Caco-2 (cell line): Measurements from ENCODE around the gene GPR173. TPM values are rescaled to one million over a fixed set of nuclear protein-coding genes. Genes with fewer than 3 reads are reported as not detected.

Source experiments
- BruUV-seq: library from RNA; stranded (reverse); fragments of 400-500 nt; replicated peaks from 2 replicates; lab custom pipeline; 2021; lab: Mats Ljungman, UMichigan
- CTCF ChIA-PET: fragments of 300-600 bp; sonication (Branson Sonifier 250); formaldehyde crosslinking; loops from one replicate; lab custom pipeline; 2022; ENCODE audit warnings: antibody characterized with exemption; lab: Charles Lee
- POLR2A ChIA-PET: fragments of 300-600 bp; sonication (Branson Sonifier 250); formaldehyde crosslinking; loops from one replicate; lab custom pipeline; 2022; ENCODE audit warnings: antibody characterized with exemption; lab: Charles Lee
- DNase-seq, 2 experiments: peaks; one replicate each; pipeline versions ENCODE4 v3.0.0 to v3.0.0-alpha.2; 2020 to 2022
- H3K27me3 ChIP-seq: replicated peaks from 2 replicates; pipeline ENCODE4 v1.6.0; 2011; ENCODE audit warnings: low read length; ENCODE audit not compliant: control insufficient read depth, insufficient read depth
- H3K36me3 ChIP-seq: 2 replicates; pipeline ENCODE4 v1.5.1; 2011; ENCODE audit warnings: low read length; ENCODE audit not compliant: control insufficient read depth, insufficient read depth
- H3K4me1 ChIP-seq: fragments of 250-450 bp; sonication (Bioruptor Pico); 2 replicates; pipeline ENCODE4 v1.5.1; 2020; ENCODE audit warnings: mild to moderate bottlenecking
- H3K4me3 ChIP-seq: 2 replicates; pipeline ENCODE4 v1.5.1; 2011; ENCODE audit warnings: low read depth, mild to moderate bottlenecking, control low read depth, low read length
- H3K9me3 ChIP-seq: fragments of 250-450 bp; sonication (Bioruptor Pico); 2 replicates; pipeline ENCODE4 v1.5.1; 2020; ENCODE audit warnings: mild to moderate bottlenecking, moderate library complexity
- H3K27ac Mint-ChIP-seq: one replicate; pipeline ENCODE4 v1.8.0; 2022; ENCODE audit warnings: mixed read lengths; ENCODE audit not compliant: unreplicated experiment
- H3K27me3 Mint-ChIP-seq: one replicate; pipeline ENCODE4 v1.8.0; 2022; ENCODE audit warnings: mixed read lengths; ENCODE audit not compliant: insufficient read depth, unreplicated experiment
- H3K36me3 Mint-ChIP-seq: one replicate; pipeline ENCODE4 v1.8.0; 2022; ENCODE audit warnings: mild to moderate bottlenecking, mixed read lengths; ENCODE audit not compliant: insufficient read depth, unreplicated experiment
- H3K4me1 Mint-ChIP-seq: one replicate; pipeline ENCODE4 v1.8.0; 2022; ENCODE audit warnings: low read depth, mixed read lengths; ENCODE audit not compliant: unreplicated experiment
- H3K4me3 Mint-ChIP-seq: one replicate; pipeline ENCODE4 v1.8.0; 2022; ENCODE audit warnings: mild to moderate bottlenecking, moderate library complexity, mixed read lengths; ENCODE audit not compliant: unreplicated experiment
- H3K9me3 Mint-ChIP-seq: one replicate; pipeline ENCODE4 v1.8.0; 2022; ENCODE audit warnings: mixed read lengths; ENCODE audit not compliant: unreplicated experiment
- intact Hi-C: fragments of 100-400 bp; cut with micrococcal nuclease; formaldehyde crosslinking; loops from one replicate; pipeline ENCODE4 v1.10.0; 2022; ENCODE audit not compliant: unreplicated experiment
- total RNA-seq: library from RNA; stranded (reverse); gene quantifications from 2 replicates; pipeline ENCODE4 v1.2.3, GENCODE V29; 2022
- TF ChIP-seq, protein P1 (sequence below), 2 experiments: fragments of 200-600 bp in 1 of 2; IDR thresholded peaks; 1 replicate in 1 of 2; 2 replicates in 1 of 2; pipeline versions ENCODE4 v1.5.1 to v1.8.0; 2011 to 2022; ENCODE audit warnings: antibody characterized with exemption in 1 of 2, control low read depth in 1 of 2, inconsistent platforms in 1 of 2, low read depth in 1 of 2, low read length in 1 of 2, mild to moderate bottlenecking in 1 of 2, moderate library complexity in 1 of 2; ENCODE audit not compliant: insufficient read depth in 1 of 2, severe bottlenecking in 1 of 2, unreplicated experiment in 1 of 2

GPR173 gene
- total RNA-seq, 1 experiment from 2014 or later, result 0.18 TPM

GRCh38 chrX:53028678-53029077 lies 19.9 kb upstream of the GPR173 start:
- no peaks in the 10 kb centered on the region for H3K4me1 Mint-ChIP-seq
- H3K4me3 Mint-ChIP-seq, result no peak overlapping the region
- ChIA-PET POLR2A (no interaction called here), CTCF (no interaction called here)
- H3K4me1 ChIP-seq, result no peaks in the 10 kb centered on the region
- TF ChIP-seq, protein P1, sequence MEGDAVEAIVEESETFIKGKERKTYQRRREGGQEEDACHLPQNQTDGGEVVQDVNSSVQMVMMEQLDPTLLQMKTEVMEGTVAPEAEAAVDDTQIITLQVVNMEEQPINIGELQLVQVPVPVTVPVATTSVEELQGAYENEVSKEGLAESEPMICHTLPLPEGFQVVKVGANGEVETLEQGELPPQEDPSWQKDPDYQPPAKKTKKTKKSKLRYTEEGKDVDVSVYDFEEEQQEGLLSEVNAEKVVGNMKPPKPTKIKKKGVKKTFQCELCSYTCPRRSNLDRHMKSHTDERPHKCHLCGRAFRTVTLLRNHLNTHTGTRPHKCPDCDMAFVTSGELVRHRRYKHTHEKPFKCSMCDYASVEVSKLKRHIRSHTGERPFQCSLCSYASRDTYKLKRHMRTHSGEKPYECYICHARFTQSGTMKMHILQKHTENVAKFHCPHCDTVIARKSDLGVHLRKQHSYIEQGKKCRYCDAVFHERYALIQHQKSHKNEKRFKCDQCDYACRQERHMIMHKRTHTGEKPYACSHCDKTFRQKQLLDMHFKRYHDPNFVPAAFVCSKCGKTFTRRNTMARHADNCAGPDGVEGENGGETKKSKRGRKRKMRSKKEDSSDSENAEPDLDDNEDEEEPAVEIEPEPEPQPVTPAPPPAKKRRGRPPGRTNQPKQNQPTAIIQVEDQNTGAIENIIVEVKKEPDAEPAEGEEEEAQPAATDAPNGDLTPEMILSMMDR (IDR thresholded peaks at IDR 0.05; ENCODE audit: insufficient read depth in 1 of 2, low read depth in 1 of 2, low read length in 1 of 2, severe bottlenecking in 1 of 2, unreplicated experiment in 1 of 2), result no peak
- DNase-seq, result no peak
- BruUV-seq, result no TSS peak
- H3K36me3 ChIP-seq, result no peaks in the 10 kb centered on the region
- H3K4me3 ChIP-seq, result no peak overlapping the region
- no peaks in the 10 kb centered on the region for H3K9me3 ChIP-seq
- intact Hi-C loops, result no loop called here
- H3K27me3 ChIP-seq, result no peaks in the 10 kb centered on the region
- no peak overlapping the region for H3K27ac Mint-ChIP-seq
- H3K27me3 Mint-ChIP-seq, result no peaks in the 10 kb centered on the region
- no peaks in the 10 kb centered on the region for H3K9me3 Mint-ChIP-seq
- H3K36me3 Mint-ChIP-seq, result no peaks in the 10 kb centered on the region

DNA sequence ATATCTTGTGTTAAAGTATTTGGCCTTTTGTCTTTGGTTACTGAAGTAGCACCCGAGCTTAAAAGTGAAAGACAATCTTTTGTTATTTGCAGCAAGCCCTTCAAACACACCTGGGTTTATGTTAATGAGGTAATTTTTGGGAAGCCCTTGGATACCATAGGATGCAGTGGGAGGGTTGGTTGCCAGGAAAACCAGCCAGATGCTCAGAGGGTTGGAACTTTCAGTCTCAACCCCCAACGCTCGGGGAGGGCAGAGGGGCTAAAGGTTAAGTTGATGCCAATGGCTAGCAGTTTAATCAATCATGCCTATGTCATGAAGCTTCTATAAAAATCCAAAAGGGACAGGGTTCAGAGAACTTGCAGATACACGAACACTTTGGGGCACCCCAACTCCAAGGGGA lies 17.2 kb upstream of the GPR173 start:
- BruUV-seq, result no TSS peak
- ChIA-PET POLR2A (interaction anchor here (0.6 kb wide), 1 partner anchor 524 kb away, joined by 3 read pairs; no protein-coding TSS in a partner anchor), CTCF (no interaction called here)
- DNase-seq, result no peak
- Mint-ChIP-seq H3K4me3 (no peak overlapping the region), H3K9me3 (no peaks in the 10 kb centered on the region), H3K36me3 (no peaks in the 10 kb centered on the region), H3K27me3 (peaks cover 5% of the 10 kb centered on the region), H3K27ac (no peak overlapping the region), H3K4me1 (no peaks in the 10 kb centered on the region)
- no peaks in the 10 kb centered on the region for H3K36me3 ChIP-seq
- no peaks in the 10 kb centered on the region for H3K4me1 ChIP-seq
- no peaks in the 10 kb centered on the region for H3K27me3 ChIP-seq
- intact Hi-C loops, result no loop called here
- no peak overlapping the region for H3K4me3 ChIP-seq
- TF ChIP-seq, protein P1 (IDR thresholded peaks at IDR 0.05; ENCODE audit: insufficient read depth in 1 of 2, low read depth in 1 of 2, low read length in 1 of 2, severe bottlenecking in 1 of 2, unreplicated experiment in 1 of 2), result no peak
- no peaks in the 10 kb centered on the region for H3K9me3 ChIP-seq

- no peak for DNase-seq
- Histone ChIP-seq H3K36me3 (no peaks in the 10 kb centered on the region), H3K4me3 (no peak overlapping the region), H3K9me3 (no peaks in the 10 kb centered on the region), H3K4me1 (no peaks in the 10 kb centered on the region), H3K27me3 (no peaks in the 10 kb centered on the region)
- Mint-ChIP-seq H3K4me1 (no peaks in the 10 kb centered on the region), H3K9me3 (no peaks in the 10 kb centered on the region), H3K27me3 (peaks cover 5% of the 10 kb centered on the region), H3K27ac (no peak overlapping the region), H3K4me3 (no peak overlapping the region), H3K36me3 (no peaks in the 10 kb centered on the region)
- intact Hi-C loops, result no loop called here
- TF ChIP-seq, protein P1 (IDR thresholded peaks at IDR 0.05; ENCODE audit: insufficient read depth in 1 of 2, low read depth in 1 of 2, low read length in 1 of 2, severe bottlenecking in 1 of 2, unreplicated experiment in 1 of 2), result no peak
- no TSS peak for BruUV-seq
- ChIA-PET CTCF (no interaction called here), POLR2A (no interaction called here)
Observed at GRCh38 chrX:53036149-53036548, 12.4 kb upstream of the GPR173 start.
